H9 (cell line): ENCODE data around the gene CRTAP. TPM values are rescaled to one million over a fixed set of nuclear protein-coding genes. Genes with fewer than 3 reads are reported as not detected.

Experiments
- DNase-seq: peaks from one replicate; pipeline ENCODE4 v3.0.0-alpha.2; 2017
- H2AFZ ChIP-seq: one replicate; pipeline ENCODE4 v1.6.1; 2013; ENCODE audit warnings: mild to moderate bottlenecking, low read length, control low read depth, moderate library complexity
- H2AK5ac ChIP-seq: 2 replicates; pipeline ENCODE4 v1.6.1; 2013; ENCODE audit warnings: low read length, control low read depth, mixed read lengths; ENCODE audit not compliant: insufficient read length
- H2BK120ac ChIP-seq: one replicate; pipeline ENCODE4 v1.6.1; 2013; ENCODE audit warnings: low read depth, mild to moderate bottlenecking, low read length, control low read depth, inconsistent platforms; ENCODE audit not compliant: poor library complexity, severe bottlenecking
- H2BK12ac ChIP-seq: 2 replicates; pipeline ENCODE4 v1.6.1; 2013; ENCODE audit warnings: low read length, control low read depth, mixed read lengths, low read depth; ENCODE audit not compliant: insufficient read length
- H2BK15ac ChIP-seq: 2 replicates; pipeline ENCODE4 v1.6.1; 2013; ENCODE audit warnings: low read depth, low read length, control low read depth
- H2BK20ac ChIP-seq: one replicate; pipeline ENCODE4 v1.6.1; 2013; ENCODE audit warnings: low read depth, mild to moderate bottlenecking, low read length, control low read depth, inconsistent platforms; ENCODE audit not compliant: poor library complexity, severe bottlenecking
- H2BK5ac ChIP-seq: 2 replicates; pipeline ENCODE4 v1.6.1; 2013; ENCODE audit warnings: low read length, control low read depth, mixed read lengths; ENCODE audit not compliant: insufficient read length
- H3K14ac ChIP-seq: 2 replicates; pipeline ENCODE4 v1.6.1; 2013; ENCODE audit warnings: low read length, control low read depth; ENCODE audit not compliant: insufficient read depth
- H3K18ac ChIP-seq: 2 replicates; pipeline ENCODE4 v1.6.1; 2013; ENCODE audit warnings: low read depth, mild to moderate bottlenecking, mixed read lengths, low read length, control low read depth; ENCODE audit not compliant: insufficient read length
- H3K23ac ChIP-seq: 2 replicates; pipeline ENCODE4 v1.6.1; 2013; ENCODE audit warnings: low read length, control low read depth, mixed read lengths, low read depth; ENCODE audit not compliant: insufficient read length
- H3K23me2 ChIP-seq: 2 replicates; pipeline ENCODE4 v1.6.1; 2013; ENCODE audit warnings: low read depth, mild to moderate bottlenecking, mixed read lengths, low read length, control low read depth; ENCODE audit not compliant: insufficient read length, poor library complexity, severe bottlenecking
- H3K27ac ChIP-seq: 2 replicates; pipeline ENCODE4 v1.5.1; 2013; ENCODE audit warnings: low read length, control low read depth, mixed read lengths, low read depth; ENCODE audit not compliant: insufficient read length
- H3K27me3 ChIP-seq: 2 replicates; pipeline ENCODE4 v1.6.1; 2013; ENCODE audit warnings: low read length, control low read depth, inconsistent platforms; ENCODE audit not compliant: insufficient read depth
- H3K4ac ChIP-seq: 2 replicates; pipeline ENCODE4 v1.6.1; 2013; ENCODE audit warnings: low read depth, mild to moderate bottlenecking, control low read depth, inconsistent platforms, low read length, moderate library complexity
- H3K4me1 ChIP-seq: 2 replicates; pipeline ENCODE4 v1.6.1; 2013; ENCODE audit warnings: low read length, control low read depth, inconsistent platforms; ENCODE audit not compliant: insufficient read depth
- H3K4me2 ChIP-seq: 2 replicates; pipeline ENCODE4 v1.6.1; 2013; ENCODE audit warnings: low read length, control low read depth, mixed read lengths; ENCODE audit not compliant: insufficient read length, insufficient read depth
- H3K56ac ChIP-seq: 2 replicates; pipeline ENCODE4 v1.6.1; 2013; ENCODE audit warnings: low read depth, mild to moderate bottlenecking, mixed read lengths, low read length, control low read depth; ENCODE audit not compliant: insufficient read length
- H3K79me1 ChIP-seq: 2 replicates; pipeline ENCODE4 v1.6.1; 2013; ENCODE audit warnings: low read depth, mild to moderate bottlenecking, moderate library complexity, low read length, control low read depth, inconsistent platforms; ENCODE audit not compliant: insufficient read depth, poor library complexity, severe bottlenecking
- H3K79me2 ChIP-seq: 2 replicates; pipeline ENCODE4 v1.6.1; 2013; ENCODE audit warnings: low read length, control low read depth, inconsistent platforms; ENCODE audit not compliant: insufficient read depth
- H3K9ac ChIP-seq: 2 replicates; pipeline ENCODE4 v1.6.1; 2013; ENCODE audit warnings: low read length, control low read depth, mixed read lengths; ENCODE audit not compliant: insufficient read length; ENCODE audit errors: extremely low read depth
- H3K9me3 ChIP-seq: one replicate; pipeline ENCODE4 v1.6.1; 2013; ENCODE audit warnings: low read depth, low read length, inconsistent platforms; ENCODE audit not compliant: control insufficient read depth
- H3T11ph ChIP-seq: one replicate; pipeline ENCODE4 v1.6.1; 2013; ENCODE audit warnings: mild to moderate bottlenecking, low read length, control low read depth, inconsistent platforms
- H4K20me1 ChIP-seq: one replicate; pipeline ENCODE4 v1.6.1; 2013; ENCODE audit not compliant: control insufficient read depth, insufficient read length, insufficient read depth
- H4K5ac ChIP-seq: 2 replicates; pipeline ENCODE4 v1.6.1; 2013; ENCODE audit warnings: low read depth, mild to moderate bottlenecking, mixed read lengths, low read length, control low read depth; ENCODE audit not compliant: insufficient read length
- H4K8ac ChIP-seq: replicated peaks from 2 replicates; pipeline ENCODE4 v1.6.1; 2013; ENCODE audit warnings: low read length, control low read depth, mixed read lengths, low read depth; ENCODE audit not compliant: insufficient read length
- H4K91ac ChIP-seq: 2 replicates; pipeline ENCODE4 v1.6.1; 2013; ENCODE audit warnings: low read depth, mild to moderate bottlenecking, moderate library complexity, mixed read lengths, low read length, control low read depth; ENCODE audit not compliant: insufficient read length
- H3K27ac Mint-ChIP-seq, 3 experiments: 2 replicates in 2 of 3; 3 replicates in 1 of 3; pipeline ENCODE4 v1.8.0; 2020 to 2021; ENCODE audit warnings: mixed read lengths in 3 of 3, mild to moderate bottlenecking in 1 of 3, moderate library complexity in 1 of 3
- H3K27me3 Mint-ChIP-seq: 2 replicates; pipeline ENCODE4 v1.8.0; 2021; ENCODE audit warnings: low read depth, mild to moderate bottlenecking, moderate library complexity, mixed read lengths
- H3K36me3 Mint-ChIP-seq, 3 experiments: 2 replicates in 2 of 3; 3 replicates in 1 of 3; pipeline ENCODE4 v1.8.0; 2020 to 2021; ENCODE audit warnings: low read depth in 3 of 3, mixed read lengths in 3 of 3; ENCODE audit not compliant: insufficient read depth in 1 of 3
- H3K4me1 Mint-ChIP-seq, 2 experiments: 2 replicates each; pipeline ENCODE4 v1.8.0; 2020; ENCODE audit warnings: mixed read lengths in 2 of 2
- H3K4me3 Mint-ChIP-seq, 2 experiments: 2 replicates in 1 of 2; 3 replicates in 1 of 2; pipeline ENCODE4 v1.8.0; 2020 to 2021; ENCODE audit warnings: mild to moderate bottlenecking in 2 of 2, mixed read lengths in 2 of 2, moderate library complexity in 1 of 2
- H3K9me3 Mint-ChIP-seq, 2 experiments: 2 replicates in 1 of 2; 3 replicates in 1 of 2; pipeline ENCODE4 v1.8.0; 2020; ENCODE audit warnings: mild to moderate bottlenecking in 2 of 2, mixed read lengths in 2 of 2, moderate library complexity in 1 of 2
- CTCF ChIP-seq: fragments of 200-600 bp; sonication (generic); conservative IDR thresholded peaks from 3 replicates; pipeline ENCODE4 v1.8.0; 2021; ENCODE audit warnings: antibody characterized with exemption, mild to moderate bottlenecking
- WGBS: extraction: QIAGEN DNeasy Blood & Tissue Kit; methylation state at CpG from one replicate; pipeline ENCODE4 v1.1.7; 2013; ENCODE audit warnings: missing lambda C conversion rate, low lambda C conversion rate, mixed read lengths; ENCODE audit not compliant: insufficient read length; ENCODE audit errors: extremely low coverage; 5-methylcytosine and 5-hydroxymethylcytosine counted together
- total RNA-seq: library from RNA; stranded (reverse); gene quantifications from 2 replicates; pipeline ENCODE4 v1.2.1, GENCODE V29; 2021

CRTAP gene
- total RNA-seq, 1 experiment from 2014 or later = 159 TPM

DNA sequence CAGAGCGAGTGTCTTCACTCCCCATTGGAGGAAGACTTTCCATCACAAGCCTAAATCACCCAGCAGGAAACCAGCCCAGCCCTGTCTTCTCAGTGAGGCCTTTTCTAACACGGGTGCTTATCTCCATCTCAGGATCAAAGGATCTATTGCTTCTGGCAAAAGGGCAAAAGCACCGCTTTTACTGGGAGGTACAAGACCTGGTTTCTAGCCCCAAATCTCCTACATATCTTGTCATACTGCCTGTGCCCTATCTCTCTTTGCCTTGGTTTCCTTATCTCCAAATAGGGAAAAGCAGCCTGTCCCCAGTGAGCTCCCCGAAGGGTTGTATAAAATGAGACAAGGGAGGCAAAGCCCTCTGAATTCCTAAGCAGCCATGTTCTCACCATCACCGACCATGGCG, 22.1 kb upstream of the CRTAP start:
- H3K9me3 ChIP-seq = no peaks in the 10 kb centered on the region
- no peak overlapping the region for H4K91ac ChIP-seq
- H3K4me1 ChIP-seq = no peaks in the 10 kb centered on the region; the same call in 1 of the 2 replicates
- no peak overlapping the region for H3K14ac ChIP-seq
- no peak overlapping the region for H2BK15ac ChIP-seq
- H3K4me1 Mint-ChIP-seq = peaks cover 10% of the 10 kb centered on the region in 2 experiments
- peaks cover 6% of the 10 kb centered on the region for H3K23me2 ChIP-seq
- no peak overlapping the region for H4K5ac ChIP-seq
- no peak overlapping the region for H3K56ac ChIP-seq
- H3K36me3 Mint-ChIP-seq = peaks cover 15 to 23% (median 17%) of the 10 kb centered on the region in 3 experiments; a peak in 6 of 7 replicates
- H3K18ac ChIP-seq = no peak overlapping the region
- no CpG with 5 or more reads among the region's 6 CpGs for WGBS
- H3K27ac ChIP-seq = no peak overlapping the region
- no peaks in the 10 kb centered on the region; the same call in 1 of the 2 replicates for H3K27me3 ChIP-seq
- H2AK5ac ChIP-seq = no peak overlapping the region
- no peak for TF ChIP-seq CTCF
- peaks cover 9% of the 10 kb centered on the region for H3K79me1 ChIP-seq
- H3T11ph ChIP-seq = no peak overlapping the region
- H4K20me1 ChIP-seq = no peaks in the 10 kb centered on the region
- no peak overlapping the region for H3K4me2 ChIP-seq
- peaks cover 11% of the 10 kb centered on the region; the same call in 1 of the 2 replicates for H3K79me2 ChIP-seq
- H3K4ac ChIP-seq = no peak overlapping the region
- H2BK12ac ChIP-seq = no peak overlapping the region
- no peak overlapping the region for H2BK5ac ChIP-seq
- no peak overlapping the region for H3K9ac ChIP-seq
- H3K9me3 Mint-ChIP-seq = no peaks in the 10 kb centered on the region
- no peak overlapping the region for H2BK20ac ChIP-seq
- H3K4me3 Mint-ChIP-seq = no peak overlapping the region
- no peak for DNase-seq
- no peak overlapping the region for H3K27ac Mint-ChIP-seq
- H2AFZ ChIP-seq = no peak overlapping the region
- no peak overlapping the region for H2BK120ac ChIP-seq
- H4K8ac ChIP-seq = no peak overlapping the region
- H3K23ac ChIP-seq = no peak overlapping the region
- no peaks in the 10 kb centered on the region for H3K27me3 Mint-ChIP-seq
